HG03520 (cell line): ENCODE results near the gene LOXL1.

ENCODE experiments used
- ATAC-seq: cut with Tn5 transposase; IDR thresholded peaks from one replicate; pipeline ENCODE4 v1.9.1; 2021; ENCODE audit warnings: mild to moderate bottlenecking, moderate library complexity; ENCODE audit not compliant: unreplicated experiment

Gene LOXL1

GRCh38 chr15:73990250-73991005 lies 64.2 kb downstream of the LOXL1 start:
- ATAC-seq = no peak

GRCh38 chr15:73991260-73991659 lies 65.0 kb downstream of the LOXL1 start:
- ATAC-seq = no peak

- peak; percentile 65 for ATAC-seq
Measured at GRCh38 chr15:73991726-73992593, 65.7 kb downstream of the LOXL1 start, which contains the start of gene STOML1. Gene STOML1 (minus strand): TSS chr15:73992295. CDS start chr15:73992223, 72 bp downstream.

- no peak for ATAC-seq
Measured at GRCh38 chr15:73992594-73992898, 66.3 kb downstream of the LOXL1 start.

GRCh38 chr15:73993211-73993994 lies 67.1 kb downstream of the LOXL1 start:
- no peak for ATAC-seq

GRCh38 chr15:73994413-73994883 lies 68.2 kb downstream of the LOXL1 start, which contains the start of gene PML:
Gene PML (plus strand): TSS chr15:73994716. CDS start chr15:73994813, 97 bp downstream.
- ATAC-seq = peak; percentile 68

GRCh38 chr15:73994912-73995622 lies 68.8 kb downstream of the LOXL1 start:
- ATAC-seq = no peak

- ATAC-seq = no peak
Measured at GRCh38 chr15:73996267-73996666, 70.0 kb downstream of the LOXL1 start.

GRCh38 chr15:73996939-73997338 lies 70.7 kb downstream of the LOXL1 start:
- ATAC-seq = no peak

- no peak for ATAC-seq
Measured at GRCh38 chr15:73997986-73998385, 71.7 kb downstream of the LOXL1 start.
